Adipocyte (in vitro differentiated cells): ENCODE results near the gene NKX3-2.

Experiments used
- DNase-seq: peaks from one replicate; pipeline ENCODE4 v3.0.0-alpha.2; 2015; ENCODE audit warnings: low read depth
- H3K27me3 ChIP-seq: replicated peaks from 2 replicates; pipeline ENCODE4 v1.7.0; 2013; ENCODE audit warnings: mild to moderate bottlenecking, low read length, moderate library complexity; ENCODE audit not compliant: control insufficient read depth, insufficient read depth
- H3K36me3 ChIP-seq: 2 replicates; pipeline ENCODE4 v1.7.0; 2013; ENCODE audit warnings: low read length, mild to moderate bottlenecking, moderate library complexity; ENCODE audit not compliant: control insufficient read depth, insufficient read depth, severe bottlenecking
- H3K4me1 ChIP-seq: 2 replicates; pipeline ENCODE4 v1.7.0; 2013; ENCODE audit warnings: mild to moderate bottlenecking, low read length, moderate library complexity; ENCODE audit not compliant: control insufficient read depth, insufficient read depth
- H3K4me3 ChIP-seq: 2 replicates; pipeline ENCODE4 v1.7.0; 2013; ENCODE audit warnings: mild to moderate bottlenecking, low read length, moderate library complexity
- H3K9ac ChIP-seq: 2 replicates; pipeline ENCODE4 v1.7.0; 2013; ENCODE audit warnings: mild to moderate bottlenecking, low read length, moderate library complexity
- H3K9me3 ChIP-seq: 2 replicates; pipeline ENCODE4 v1.7.0; 2013; ENCODE audit warnings: mild to moderate bottlenecking, low read length, moderate library complexity; ENCODE audit not compliant: control insufficient read depth

Gene NKX3-2

GRCh38 chr4:13516315-13516860 lies 27.9 kb downstream of the NKX3-2 start:
- H3K27me3 ChIP-seq = no peaks in the 10 kb centered on the region
- H3K9ac ChIP-seq = no peak overlapping the region
- DNase-seq = no peak
- no peaks in the 10 kb centered on the region for H3K9me3 ChIP-seq
- peaks cover 2% of the 10 kb centered on the region for H3K4me1 ChIP-seq
- no peak overlapping the region for H3K4me3 ChIP-seq
- H3K36me3 ChIP-seq = no peaks in the 10 kb centered on the region

DNA sequence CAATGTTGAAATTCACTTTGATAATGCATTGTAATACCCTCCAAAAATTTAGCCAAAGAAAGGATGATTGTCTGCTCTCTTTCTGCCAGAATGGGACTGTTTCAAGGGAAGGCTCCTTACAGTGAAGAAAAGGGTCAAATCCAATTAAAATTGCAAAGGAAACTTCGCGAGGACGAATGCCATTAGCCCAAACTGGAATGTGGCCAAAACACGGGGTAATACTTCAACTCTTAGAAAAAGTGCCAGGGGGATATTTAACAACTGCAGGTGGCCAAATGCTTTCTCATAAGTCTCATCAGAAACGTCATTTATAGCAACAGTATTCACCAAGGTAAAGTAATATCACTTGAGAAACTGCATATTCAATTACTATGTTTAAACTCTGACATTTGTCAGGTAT lies 29.0 kb downstream of the NKX3-2 start:
- Histone ChIP-seq H3K4me1 (peaks cover 5% of the 10 kb centered on the region), H3K36me3 (no peaks in the 10 kb centered on the region), H3K9me3 (no peaks in the 10 kb centered on the region), H3K27me3 (no peaks in the 10 kb centered on the region), H3K4me3 (no peak overlapping the region), H3K9ac (no peak overlapping the region)
- no peak for DNase-seq

DNA sequence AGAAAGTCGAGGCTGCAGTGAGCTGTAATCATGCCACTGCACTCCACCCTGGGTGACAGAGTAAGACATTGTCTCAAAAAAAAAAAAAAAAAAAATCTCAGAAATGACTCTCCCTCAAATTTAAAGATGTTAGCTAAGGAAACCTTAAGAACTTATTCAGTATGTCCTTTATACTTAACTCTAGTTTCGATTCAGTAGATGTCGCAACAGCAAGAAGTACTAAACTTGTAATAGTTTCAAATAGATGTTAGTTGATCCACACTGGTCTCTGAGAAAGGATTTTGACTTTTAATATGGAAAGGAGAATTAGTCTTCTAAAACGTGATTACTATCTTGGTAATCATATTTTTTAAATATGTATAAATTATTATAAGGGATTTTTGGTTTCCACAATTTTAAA lies 29.6 kb downstream of the NKX3-2 start:
- H3K9me3 ChIP-seq = no peaks in the 10 kb centered on the region
- H3K36me3 ChIP-seq = no peaks in the 10 kb centered on the region
- H3K9ac ChIP-seq = no peak overlapping the region
- no peak overlapping the region for H3K4me3 ChIP-seq
- H3K27me3 ChIP-seq = no peaks in the 10 kb centered on the region
- H3K4me1 ChIP-seq = peaks cover 5% of the 10 kb centered on the region
- no peak for DNase-seq

DNA sequence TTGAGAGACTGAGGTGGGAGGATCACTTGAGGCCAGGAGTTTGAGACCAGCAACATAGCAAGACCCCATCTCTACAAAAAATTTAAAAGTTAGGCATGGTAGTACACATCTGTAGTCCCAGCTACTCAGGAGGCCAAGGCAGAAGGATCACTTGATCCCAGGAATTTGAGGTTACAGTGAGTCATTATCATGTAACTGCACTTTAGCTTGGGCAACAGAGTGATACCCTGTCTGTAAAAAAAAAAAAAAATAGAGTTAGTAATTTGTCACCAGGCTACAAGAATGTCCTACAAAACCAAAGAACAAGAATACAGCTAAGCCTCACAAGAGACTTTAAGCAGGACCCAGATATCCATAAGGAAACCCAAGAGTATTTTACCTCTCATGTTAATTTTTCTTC lies 33.2 kb downstream of the NKX3-2 start:
- no peak for DNase-seq
- Histone ChIP-seq H3K36me3 (no peaks in the 10 kb centered on the region), H3K27me3 (no peaks in the 10 kb centered on the region), H3K4me3 (no peak overlapping the region), H3K4me1 (peaks cover 5% of the 10 kb centered on the region), H3K9ac (no peak overlapping the region), H3K9me3 (no peaks in the 10 kb centered on the region)

- no peak for DNase-seq
- H3K36me3 ChIP-seq = no peaks in the 10 kb centered on the region
Observed at GRCh38 chr4:13509442-13509841, 34.9 kb downstream of the NKX3-2 start.

DNA sequence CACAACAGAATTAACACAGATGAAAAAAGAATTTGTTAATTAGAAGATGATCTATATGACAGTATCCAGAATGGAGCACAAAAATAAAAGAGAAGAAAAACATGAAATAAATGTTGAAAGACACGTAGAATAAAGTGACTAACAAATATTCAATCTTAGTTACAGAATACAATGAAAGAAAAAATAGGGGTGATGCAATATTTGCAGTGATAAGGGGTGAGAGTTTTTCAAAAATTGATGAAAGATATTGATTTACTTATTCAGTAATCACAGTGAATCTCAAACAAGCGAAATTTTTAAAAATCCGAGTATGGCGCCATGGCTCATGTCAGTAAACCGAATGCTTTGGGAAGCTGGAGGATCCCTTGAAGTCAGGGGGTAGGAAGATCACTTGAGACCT lies 39.9 kb downstream of the NKX3-2 start:
- Histone ChIP-seq H3K9ac (no peak overlapping the region), H3K9me3 (no peaks in the 10 kb centered on the region), H3K4me3 (no peak overlapping the region), H3K36me3 (no peaks in the 10 kb centered on the region), H3K27me3 (no peaks in the 10 kb centered on the region), H3K4me1 (no peaks in the 10 kb centered on the region)
- no peak for DNase-seq

More at GRCh38 chr4:13509442-13509841, 34.9 kb downstream of the NKX3-2 start:
- H3K9me3 ChIP-seq = no peaks in the 10 kb centered on the region
- H3K4me1 ChIP-seq = peaks cover 5% of the 10 kb centered on the region
- no peak overlapping the region for H3K4me3 ChIP-seq
- no peaks in the 10 kb centered on the region for H3K27me3 ChIP-seq
- no peak overlapping the region for H3K9ac ChIP-seq

GRCh38 chr4:13498469-13498868 lies 45.8 kb downstream of the NKX3-2 start:
- Histone ChIP-seq H3K9ac (no peak overlapping the region), H3K4me1 (no peaks in the 10 kb centered on the region), H3K36me3 (no peaks in the 10 kb centered on the region), H3K27me3 (no peaks in the 10 kb centered on the region), H3K9me3 (peaks cover 3% of the 10 kb centered on the region), H3K4me3 (no peak overlapping the region)
- no peak for DNase-seq

- DNase-seq = no peak
- Histone ChIP-seq H3K4me3 (no peak overlapping the region), H3K9ac (no peak overlapping the region), H3K9me3 (peaks cover 3% of the 10 kb centered on the region), H3K27me3 (no peaks in the 10 kb centered on the region), H3K36me3 (no peaks in the 10 kb centered on the region), H3K4me1 (no peaks in the 10 kb centered on the region)
Observed at GRCh38 chr4:13496605-13497004, 47.7 kb downstream of the NKX3-2 start.

DNA sequence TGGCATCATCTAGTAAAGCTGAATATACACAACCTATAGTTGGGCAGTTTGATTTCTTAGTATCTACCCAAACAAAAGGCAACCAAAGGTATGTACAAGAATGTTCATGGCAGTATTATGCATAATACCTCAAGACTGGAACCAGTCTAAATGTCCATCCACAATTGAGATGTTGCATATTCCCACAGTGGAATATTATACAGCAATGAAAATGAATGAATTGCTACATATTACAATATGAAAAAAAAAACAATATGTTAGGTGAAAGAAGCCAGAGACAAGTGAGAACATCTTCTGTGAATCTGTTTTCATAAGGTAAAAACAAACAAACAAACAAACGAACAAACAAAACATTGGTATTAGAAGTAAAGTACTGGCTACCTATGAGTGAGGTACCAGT lies 48.6 kb downstream of the NKX3-2 start:
- DNase-seq = no peak
- Histone ChIP-seq H3K36me3 (no peaks in the 10 kb centered on the region), H3K4me1 (no peaks in the 10 kb centered on the region), H3K9ac (no peak overlapping the region), H3K27me3 (peaks cover 3% of the 10 kb centered on the region), H3K9me3 (peaks cover 3% of the 10 kb centered on the region), H3K4me3 (no peak overlapping the region)

DNA sequence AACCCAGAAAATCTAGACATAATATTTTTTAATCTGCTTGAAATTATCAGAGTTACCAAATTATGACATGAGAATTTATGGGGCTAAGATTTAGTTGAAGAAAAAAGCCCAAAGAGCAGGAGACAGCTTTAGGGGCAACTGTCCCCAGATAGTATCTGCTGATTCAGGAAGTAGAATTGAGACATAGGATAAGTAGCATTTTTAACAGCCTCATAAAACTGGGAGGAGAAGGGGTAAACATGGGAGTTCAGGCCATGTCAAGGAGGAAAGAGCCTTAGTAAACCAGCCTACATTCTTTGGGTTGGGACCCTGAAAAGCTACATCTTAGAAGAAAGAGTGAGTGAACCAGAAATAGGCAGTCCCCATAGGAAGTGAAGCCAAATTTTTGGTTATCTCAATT lies 50.5 kb downstream of the NKX3-2 start:
- no peak overlapping the region for H3K4me3 ChIP-seq
- no peaks in the 10 kb centered on the region for H3K4me1 ChIP-seq
- H3K9me3 ChIP-seq = peaks cover 3% of the 10 kb centered on the region
- no peak overlapping the region for H3K9ac ChIP-seq
- peaks cover 6% of the 10 kb centered on the region for H3K27me3 ChIP-seq
- DNase-seq = no peak
- H3K36me3 ChIP-seq = no peaks in the 10 kb centered on the region

DNA sequence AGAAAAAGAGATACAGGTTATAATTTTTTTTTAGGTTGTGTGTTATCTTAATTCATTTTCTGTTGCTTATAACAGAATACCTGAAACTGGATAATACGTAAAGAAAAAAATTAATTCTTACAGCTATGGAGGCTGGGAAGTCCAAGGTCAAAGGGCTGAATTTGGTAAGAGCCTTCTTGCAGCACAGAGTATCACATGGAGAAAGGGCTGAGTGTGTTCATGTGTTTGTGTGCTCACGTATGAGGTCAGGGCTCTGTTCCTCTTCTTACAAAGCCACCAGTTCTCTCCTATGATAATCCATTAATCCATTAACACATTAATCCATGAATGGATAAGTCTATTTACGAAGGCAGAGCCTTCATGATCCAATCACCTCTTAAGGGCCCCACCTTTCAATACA lies 51.6 kb downstream of the NKX3-2 start:
- H3K4me3 ChIP-seq = no peak overlapping the region
- H3K27me3 ChIP-seq = peaks cover 6% of the 10 kb centered on the region
- no peak for DNase-seq
- peaks cover 3% of the 10 kb centered on the region for H3K9me3 ChIP-seq
- no peaks in the 10 kb centered on the region for H3K4me1 ChIP-seq
- no peak overlapping the region for H3K9ac ChIP-seq
- no peaks in the 10 kb centered on the region for H3K36me3 ChIP-seq
